COLO668 (cell line): ENCODE results near the gene YTHDF1.

Source experiments
- DNase-seq: peaks from one replicate; lab custom pipeline; 2025; ENCODE audit not compliant: unreplicated experiment; lab: John Stamatoyannopoulos, UW

Gene YTHDF1

GRCh38 chr20:63216041-63216848, at the start of gene YTHDF1:
YTHDF1 (minus strand) TSS chr20:63216131; CDS start chr20:63215892, 239 bp downstream.
- peak; percentile 99 for DNase-seq

GRCh38 chr20:63264519-63264918, 48.6 kb upstream of the YTHDF1 start:
- no peak for DNase-seq

GRCh38 chr20:63264000-63264399, 48.1 kb upstream of the YTHDF1 start:
- DNase-seq, result no peak

- DNase-seq, result peak; percentile 57
Measured at GRCh38 chr20:63262836-63263235, 46.9 kb upstream of the YTHDF1 start.

- no peak for DNase-seq
Measured at GRCh38 chr20:63261795-63262528, 46.0 kb upstream of the YTHDF1 start.

- no peak for DNase-seq
Measured at GRCh38 chr20:63261060-63261794, 45.3 kb upstream of the YTHDF1 start.

GRCh38 chr20:63260521-63260920, 44.6 kb upstream of the YTHDF1 start:
- DNase-seq, result no peak

- DNase-seq, result peak; percentile 28
Measured at GRCh38 chr20:63259734-63260460, 44.0 kb upstream of the YTHDF1 start.

GRCh38 chr20:63258781-63259180, 42.9 kb upstream of the YTHDF1 start:
- DNase-seq, result no peak

GRCh38 chr20:63257629-63258028, 41.7 kb upstream of the YTHDF1 start:
- no peak for DNase-seq

- no peak for DNase-seq
Measured at GRCh38 chr20:63256954-63257353, 41.0 kb upstream of the YTHDF1 start.

- DNase-seq, result peak; percentile 13
Measured at GRCh38 chr20:63255931-63256704, 40.2 kb upstream of the YTHDF1 start.

GRCh38 chr20:63254606-63255384, 38.9 kb upstream of the YTHDF1 start:
- peak; percentile 25 for DNase-seq

GRCh38 chr20:63254232-63254605, 38.3 kb upstream of the YTHDF1 start, which contains the start of gene NKAIN4:
NKAIN4 (minus strand) TSS chr20:63254463; CDS start chr20:63254450, 13 bp downstream.
- no peak for DNase-seq

- DNase-seq, result no peak
Measured at GRCh38 chr20:63253438-63254231, 37.7 kb upstream of the YTHDF1 start.

GRCh38 chr20:63253065-63253437, 37.1 kb upstream of the YTHDF1 start:
- DNase-seq, result no peak

- no peak for DNase-seq
Measured at GRCh38 chr20:63252284-63252711, 36.4 kb upstream of the YTHDF1 start.

- DNase-seq, result peak; percentile 23
Measured at GRCh38 chr20:63251350-63251749, 35.4 kb upstream of the YTHDF1 start.
